HepG2 (cell line): Measurements from ENCODE around the gene CD4. TPM values are rescaled to one million over a fixed set of nuclear protein-coding genes. Genes with fewer than 3 reads are reported as not detected.

Experiments used
- EHMT2 ChIP-seq: fragments of 200-600 bp; sonication (generic); IDR thresholded peaks from 2 replicates; pipeline ENCODE4 v1.7.0; 2017; ENCODE audit warnings: antibody characterized with exemption, low read depth, low read length, borderline replicate concordance
- FOSL1 ChIP-seq: sonication (generic); formaldehyde crosslinking; IDR thresholded peaks from 2 replicates; pipeline ENCODE4 v1.9.0; 2021; ENCODE audit warnings: missing genetic modification reagents, borderline replicate concordance
- XRCC5 ChIP-seq: fragments of 200-400 bp; formaldehyde crosslinking; optimal IDR thresholded peaks from 2 replicates; pipeline ENCODE3; 2017; ENCODE audit warnings: mild to moderate bottlenecking, low read length
- ZFX ChIP-seq: sonication (generic); formaldehyde crosslinking; IDR thresholded peaks from 2 replicates; pipeline ENCODE4 v1.4.0; 2020; ENCODE audit warnings: mild to moderate bottlenecking, low read depth, missing genetic modification reagents, moderate library complexity
- ZNF329 ChIP-seq: sonication (generic); formaldehyde crosslinking; IDR thresholded peaks from 2 replicates; pipeline ENCODE4 v1.9.0; 2021; ENCODE audit warnings: low read depth, mild to moderate bottlenecking, missing genetic modification reagents
- ZNF33B ChIP-seq: sonication (generic); formaldehyde crosslinking; IDR thresholded peaks from 2 replicates; pipeline ENCODE4 v1.5.1; 2020; ENCODE audit warnings: mild to moderate bottlenecking, missing genetic modification reagents
- ZNF343 ChIP-seq: sonication (generic); formaldehyde crosslinking; IDR thresholded peaks from 2 replicates; pipeline ENCODE4 v1.4.0; 2020; ENCODE audit warnings: mild to moderate bottlenecking, missing genetic modification reagents
- ZNF383 ChIP-seq: sonication (generic); formaldehyde crosslinking; IDR thresholded peaks from 2 replicates; pipeline ENCODE4 v1.4.0; 2020; ENCODE audit warnings: missing genetic modification reagents, mild to moderate bottlenecking, borderline replicate concordance
- ZSCAN30 ChIP-seq: sonication (generic); formaldehyde crosslinking; IDR thresholded peaks from 2 replicates; pipeline ENCODE4 v1.5.0; 2020; ENCODE audit warnings: mild to moderate bottlenecking, missing genetic modification reagents
- polyA plus RNA-seq, 8 experiments: library from polyadenylated mRNA; depleted of rRNA in 3 of 8; stranded (reverse) in 7 of 8; unstranded in 1 of 8; fragments of >200 nt; fragmentation: Illumina TruSeq in 4 of 8; extraction: Trizol in 4 of 8; gene quantifications; 2 replicates each; pipeline versions ENCODE4 v1.2.1 to v1.2.3, GENCODE V29; 2011 to 2016; ENCODE audit warnings: low read depth in 4 of 8, missing spikeins in 1 of 8, mixed read lengths in 1 of 8; ENCODE audit not compliant: insufficient read depth in 1 of 8
- total RNA-seq, 5 experiments: library from RNA; depleted of rRNA; stranded (reverse); fragments of >200 nt; fragmentation: Illumina TruSeq; extraction: Trizol; gene quantifications; 2 replicates each; pipeline ENCODE4 v1.2.3, GENCODE V29; 2016; ENCODE audit warnings: low read depth in 1 of 5
- TF ChIP-seq, protein P1 (sequence below), 2 experiments: fragments of 450-650 bp in 1 of 2; sonication (generic) in 1 of 2; formaldehyde crosslinking; IDR thresholded peaks; 2 replicates each; pipeline versions ENCODE4 v1.5.0 to v1.8.0; 2020 to 2022; ENCODE audit warnings: mild to moderate bottlenecking in 1 of 2, missing genetic modification reagents in 1 of 2
- TF ChIP-seq, protein P2 (sequence below): sonication (generic); formaldehyde crosslinking; IDR thresholded peaks from 2 replicates; pipeline ENCODE4 v1.9.0; 2022; ENCODE audit warnings: low read depth, missing genetic modification reagents
- TF ChIP-seq, protein P3 (sequence below): sonication (generic); formaldehyde crosslinking; IDR thresholded peaks from 2 replicates; pipeline ENCODE4 v1.5.0; 2020; ENCODE audit warnings: missing genetic modification reagents
- TF ChIP-seq, protein P4 (sequence below): sonication (generic); formaldehyde crosslinking; IDR thresholded peaks from 2 replicates; pipeline ENCODE4 v1.8.0; 2022; ENCODE audit warnings: mild to moderate bottlenecking, missing genetic modification reagents, moderate library complexity
- TF ChIP-seq, protein P5 (sequence below): sonication (generic); formaldehyde crosslinking; IDR thresholded peaks from 2 replicates; pipeline ENCODE4 v1.5.0; 2020; ENCODE audit warnings: missing genetic modification reagents
- TF ChIP-seq, protein P6 (sequence below): IDR thresholded peaks from 2 replicates; pipeline ENCODE4 v1.6.1; 2018; ENCODE audit warnings: missing genetic modification reagents, mild to moderate bottlenecking, missing compliant biosample characterization
- TF ChIP-seq, protein P7 (sequence below): IDR thresholded peaks from 2 replicates; pipeline ENCODE4 v1.6.1; 2016; ENCODE audit warnings: mild to moderate bottlenecking
- TF ChIP-seq, protein P8 (sequence below): sonication (generic); formaldehyde crosslinking; IDR thresholded peaks from 2 replicates; pipeline ENCODE4 v1.8.0; 2022; ENCODE audit warnings: low read depth, missing genetic modification reagents

Gene CD4
- total and polyA plus RNA-seq, 2 of the 13 experiments (the other 11 are each of a cell fraction or from before 2014, with no cell fraction given): 0.07 to 0.95 TPM

DNA sequence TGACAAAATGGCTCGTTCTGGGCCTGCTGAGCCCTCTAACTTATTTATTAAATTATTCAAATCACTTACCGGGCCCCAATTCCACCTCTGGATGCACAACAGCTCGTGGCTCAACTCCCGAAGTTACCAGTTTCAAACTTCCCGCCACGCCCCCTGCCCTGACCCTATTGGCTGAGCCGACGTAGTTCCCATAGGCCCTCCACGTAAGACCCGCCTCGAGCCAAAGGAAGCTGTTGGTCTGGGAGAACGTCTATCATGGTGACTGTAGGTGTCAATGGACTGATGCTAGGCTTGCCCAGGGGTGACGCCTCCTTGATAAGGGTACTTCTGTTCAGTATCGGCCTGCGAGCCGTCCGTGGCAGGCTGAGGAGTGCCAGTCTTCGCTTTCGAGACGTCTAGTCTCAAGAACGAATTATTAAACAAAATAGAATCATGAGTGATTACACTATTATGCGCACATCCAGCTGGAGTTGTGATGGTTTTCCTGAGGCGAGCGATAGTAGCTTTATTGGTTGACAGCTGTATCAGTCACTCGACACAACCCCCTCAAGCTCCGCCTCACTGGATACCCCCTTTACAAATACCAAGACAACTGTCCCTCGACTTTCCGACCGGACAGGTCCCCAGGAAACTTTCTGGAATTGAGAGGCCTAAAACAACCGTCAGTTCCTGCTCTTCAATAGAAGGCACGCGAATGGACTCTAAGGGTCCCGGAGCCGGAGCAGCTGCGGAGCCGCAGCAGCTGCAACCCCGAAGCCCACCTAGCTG is 62.0 kb downstream of the CD4 start, which contains the start of gene CDCA3 (continued):
- TF ChIP-seq, protein P1, sequence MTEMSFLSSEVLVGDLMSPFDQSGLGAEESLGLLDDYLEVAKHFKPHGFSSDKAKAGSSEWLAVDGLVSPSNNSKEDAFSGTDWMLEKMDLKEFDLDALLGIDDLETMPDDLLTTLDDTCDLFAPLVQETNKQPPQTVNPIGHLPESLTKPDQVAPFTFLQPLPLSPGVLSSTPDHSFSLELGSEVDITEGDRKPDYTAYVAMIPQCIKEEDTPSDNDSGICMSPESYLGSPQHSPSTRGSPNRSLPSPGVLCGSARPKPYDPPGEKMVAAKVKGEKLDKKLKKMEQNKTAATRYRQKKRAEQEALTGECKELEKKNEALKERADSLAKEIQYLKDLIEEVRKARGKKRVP (CRISPR knock-in tag; IDR thresholded peaks at IDR 0.05): no peak; a peak in 1 of 4 replicates
- TF ChIP-seq, protein P2, sequence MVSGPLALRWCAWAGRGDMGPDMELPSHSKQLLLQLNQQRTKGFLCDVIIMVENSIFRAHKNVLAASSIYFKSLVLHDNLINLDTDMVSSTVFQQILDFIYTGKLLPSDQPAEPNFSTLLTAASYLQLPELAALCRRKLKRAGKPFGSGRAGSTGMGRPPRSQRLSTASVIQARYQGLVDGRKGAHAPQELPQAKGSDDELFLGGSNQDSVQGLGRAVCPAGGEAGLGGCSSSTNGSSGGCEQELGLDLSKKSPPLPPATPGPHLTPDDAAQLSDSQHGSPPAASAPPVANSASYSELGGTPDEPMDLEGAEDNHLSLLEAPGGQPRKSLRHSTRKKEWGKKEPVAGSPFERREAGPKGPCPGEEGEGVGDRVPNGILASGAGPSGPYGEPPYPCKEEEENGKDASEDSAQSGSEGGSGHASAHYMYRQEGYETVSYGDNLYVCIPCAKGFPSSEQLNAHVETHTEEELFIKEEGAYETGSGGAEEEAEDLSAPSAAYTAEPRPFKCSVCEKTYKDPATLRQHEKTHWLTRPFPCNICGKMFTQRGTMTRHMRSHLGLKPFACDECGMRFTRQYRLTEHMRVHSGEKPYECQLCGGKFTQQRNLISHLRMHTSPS (CRISPR knock-in tag): no peak; the same call in 1 of the 2 replicates
- TF ChIP-seq, protein P3, sequence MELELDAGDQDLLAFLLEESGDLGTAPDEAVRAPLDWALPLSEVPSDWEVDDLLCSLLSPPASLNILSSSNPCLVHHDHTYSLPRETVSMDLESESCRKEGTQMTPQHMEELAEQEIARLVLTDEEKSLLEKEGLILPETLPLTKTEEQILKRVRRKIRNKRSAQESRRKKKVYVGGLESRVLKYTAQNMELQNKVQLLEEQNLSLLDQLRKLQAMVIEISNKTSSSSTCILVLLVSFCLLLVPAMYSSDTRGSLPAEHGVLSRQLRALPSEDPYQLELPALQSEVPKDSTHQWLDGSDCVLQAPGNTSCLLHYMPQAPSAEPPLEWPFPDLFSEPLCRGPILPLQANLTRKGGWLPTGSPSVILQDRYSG (CRISPR knock-in tag): no peak
- TF ChIP-seq ZSCAN30 (CRISPR knock-in tag) (no peak), ZNF383 (CRISPR knock-in tag) (0 out of 2 replicates have a peak, but pooled peaks have one; percentile 19), EHMT2 (no peak), XRCC5 (no peak), ZNF329 (no peak), ZNF343 (CRISPR knock-in tag) (peak; percentile 69; the same call in 1 of the 2 replicates), ZNF33B (CRISPR knock-in tag) (no peak), FOSL1 (no peak), ZFX (CRISPR knock-in tag) (peak; percentile 62; the same call in 1 of the 2 replicates)
- TF ChIP-seq, protein P4, sequence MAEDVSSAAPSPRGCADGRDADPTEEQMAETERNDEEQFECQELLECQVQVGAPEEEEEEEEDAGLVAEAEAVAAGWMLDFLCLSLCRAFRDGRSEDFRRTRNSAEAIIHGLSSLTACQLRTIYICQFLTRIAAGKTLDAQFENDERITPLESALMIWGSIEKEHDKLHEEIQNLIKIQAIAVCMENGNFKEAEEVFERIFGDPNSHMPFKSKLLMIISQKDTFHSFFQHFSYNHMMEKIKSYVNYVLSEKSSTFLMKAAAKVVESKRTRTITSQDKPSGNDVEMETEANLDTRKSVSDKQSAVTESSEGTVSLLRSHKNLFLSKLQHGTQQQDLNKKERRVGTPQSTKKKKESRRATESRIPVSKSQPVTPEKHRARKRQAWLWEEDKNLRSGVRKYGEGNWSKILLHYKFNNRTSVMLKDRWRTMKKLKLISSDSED (CRISPR knock-in tag): no peak
- TF ChIP-seq, protein P5, sequence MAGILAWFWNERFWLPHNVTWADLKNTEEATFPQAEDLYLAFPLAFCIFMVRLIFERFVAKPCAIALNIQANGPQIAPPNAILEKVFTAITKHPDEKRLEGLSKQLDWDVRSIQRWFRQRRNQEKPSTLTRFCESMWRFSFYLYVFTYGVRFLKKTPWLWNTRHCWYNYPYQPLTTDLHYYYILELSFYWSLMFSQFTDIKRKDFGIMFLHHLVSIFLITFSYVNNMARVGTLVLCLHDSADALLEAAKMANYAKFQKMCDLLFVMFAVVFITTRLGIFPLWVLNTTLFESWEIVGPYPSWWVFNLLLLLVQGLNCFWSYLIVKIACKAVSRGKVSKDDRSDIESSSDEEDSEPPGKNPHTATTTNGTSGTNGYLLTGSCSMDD (CRISPR knock-in tag): no peak
- TF ChIP-seq, protein P6, sequence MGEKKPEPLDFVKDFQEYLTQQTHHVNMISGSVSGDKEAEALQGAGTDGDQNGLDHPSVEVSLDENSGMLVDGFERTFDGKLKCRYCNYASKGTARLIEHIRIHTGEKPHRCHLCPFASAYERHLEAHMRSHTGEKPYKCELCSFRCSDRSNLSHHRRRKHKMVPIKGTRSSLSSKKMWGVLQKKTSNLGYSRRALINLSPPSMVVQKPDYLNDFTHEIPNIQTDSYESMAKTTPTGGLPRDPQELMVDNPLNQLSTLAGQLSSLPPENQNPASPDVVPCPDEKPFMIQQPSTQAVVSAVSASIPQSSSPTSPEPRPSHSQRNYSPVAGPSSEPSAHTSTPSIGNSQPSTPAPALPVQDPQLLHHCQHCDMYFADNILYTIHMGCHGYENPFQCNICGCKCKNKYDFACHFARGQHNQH (CRISPR knock-in tag): peak; percentile 57; the same call in 1 of the 2 replicates
- TF ChIP-seq, protein P7, sequence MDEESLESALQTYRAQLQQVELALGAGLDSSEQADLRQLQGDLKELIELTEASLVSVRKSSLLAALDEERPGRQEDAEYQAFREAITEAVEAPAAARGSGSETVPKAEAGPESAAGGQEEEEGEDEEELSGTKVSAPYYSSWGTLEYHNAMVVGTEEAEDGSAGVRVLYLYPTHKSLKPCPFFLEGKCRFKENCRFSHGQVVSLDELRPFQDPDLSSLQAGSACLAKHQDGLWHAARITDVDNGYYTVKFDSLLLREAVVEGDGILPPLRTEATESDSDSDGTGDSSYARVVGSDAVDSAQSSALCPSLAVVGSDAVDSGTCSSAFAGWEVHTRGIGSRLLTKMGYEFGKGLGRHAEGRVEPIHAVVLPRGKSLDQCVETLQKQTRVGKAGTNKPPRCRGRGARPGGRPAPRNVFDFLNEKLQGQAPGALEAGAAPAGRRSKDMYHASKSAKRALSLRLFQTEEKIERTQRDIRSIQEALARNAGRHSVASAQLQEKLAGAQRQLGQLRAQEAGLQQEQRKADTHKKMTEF: no peak
- TF ChIP-seq, protein P8, sequence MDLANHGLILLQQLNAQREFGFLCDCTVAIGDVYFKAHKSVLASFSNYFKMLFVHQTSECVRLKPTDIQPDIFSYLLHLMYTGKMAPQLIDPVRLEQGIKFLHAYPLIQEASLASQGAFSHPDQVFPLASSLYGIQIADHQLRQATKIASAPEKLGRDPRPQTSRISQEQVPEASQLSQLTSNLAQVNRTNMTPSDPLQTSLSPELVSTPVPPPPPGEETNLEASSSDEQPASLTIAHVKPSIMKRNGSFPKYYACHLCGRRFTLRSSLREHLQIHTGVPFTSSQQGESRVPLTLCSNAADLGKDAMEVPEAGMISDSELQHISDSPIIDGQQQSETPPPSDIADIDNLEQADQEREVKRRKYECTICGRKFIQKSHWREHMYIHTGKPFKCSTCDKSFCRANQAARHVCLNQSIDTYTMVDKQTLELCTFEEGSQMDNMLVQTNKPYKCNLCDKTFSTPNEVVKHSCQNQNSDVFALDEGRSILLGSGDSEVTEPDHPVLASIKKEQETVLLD: no peak
